GM12891 (cell line): Measurements from ENCODE around the gene DLG1.

Experiments
- DNase-seq: peaks from one replicate; pipeline ENCODE4 v3.0.0; 2011; ENCODE audit warnings: low spot score; ENCODE audit not compliant: insufficient read length
- FAIRE-seq: peaks from 2 replicates; lab custom pipeline; 2011; peaks lifted over from hg19 to GRCh38; lab: Jason Lieb, UNC
- PAX5 ChIP-seq: IDR thresholded peaks from 2 replicates; pipeline ENCODE4 v1.6.1; 2011; ENCODE audit warnings: low read length, moderate library complexity, mild to moderate bottlenecking; ENCODE audit not compliant: insufficient read depth, severe bottlenecking
- POLR2A ChIP-seq: IDR thresholded peaks from 2 replicates; pipeline ENCODE4 v1.6.1; 2011; ENCODE audit warnings: low read depth, low read length, control low read depth
- POLR2AphosphoS5 ChIP-seq: IDR thresholded peaks from 2 replicates; pipeline ENCODE4 v1.6.1; 2011; ENCODE audit warnings: low read depth, low read length, control low read depth
- POU2F2 ChIP-seq: IDR thresholded peaks from 2 replicates; pipeline ENCODE4 v1.6.1; 2011; ENCODE audit warnings: low read depth, mild to moderate bottlenecking, control low read depth, low read length, moderate library complexity
- SPI1 ChIP-seq: IDR thresholded peaks from 2 replicates; pipeline ENCODE4 v1.6.1; 2011; ENCODE audit warnings: low read depth, low read length, control low read depth
- TAF1 ChIP-seq: IDR thresholded peaks from 2 replicates; pipeline ENCODE4 v1.6.1; 2011; ENCODE audit warnings: low read depth, low read length, control low read depth

The DLG1 gene

DNA sequence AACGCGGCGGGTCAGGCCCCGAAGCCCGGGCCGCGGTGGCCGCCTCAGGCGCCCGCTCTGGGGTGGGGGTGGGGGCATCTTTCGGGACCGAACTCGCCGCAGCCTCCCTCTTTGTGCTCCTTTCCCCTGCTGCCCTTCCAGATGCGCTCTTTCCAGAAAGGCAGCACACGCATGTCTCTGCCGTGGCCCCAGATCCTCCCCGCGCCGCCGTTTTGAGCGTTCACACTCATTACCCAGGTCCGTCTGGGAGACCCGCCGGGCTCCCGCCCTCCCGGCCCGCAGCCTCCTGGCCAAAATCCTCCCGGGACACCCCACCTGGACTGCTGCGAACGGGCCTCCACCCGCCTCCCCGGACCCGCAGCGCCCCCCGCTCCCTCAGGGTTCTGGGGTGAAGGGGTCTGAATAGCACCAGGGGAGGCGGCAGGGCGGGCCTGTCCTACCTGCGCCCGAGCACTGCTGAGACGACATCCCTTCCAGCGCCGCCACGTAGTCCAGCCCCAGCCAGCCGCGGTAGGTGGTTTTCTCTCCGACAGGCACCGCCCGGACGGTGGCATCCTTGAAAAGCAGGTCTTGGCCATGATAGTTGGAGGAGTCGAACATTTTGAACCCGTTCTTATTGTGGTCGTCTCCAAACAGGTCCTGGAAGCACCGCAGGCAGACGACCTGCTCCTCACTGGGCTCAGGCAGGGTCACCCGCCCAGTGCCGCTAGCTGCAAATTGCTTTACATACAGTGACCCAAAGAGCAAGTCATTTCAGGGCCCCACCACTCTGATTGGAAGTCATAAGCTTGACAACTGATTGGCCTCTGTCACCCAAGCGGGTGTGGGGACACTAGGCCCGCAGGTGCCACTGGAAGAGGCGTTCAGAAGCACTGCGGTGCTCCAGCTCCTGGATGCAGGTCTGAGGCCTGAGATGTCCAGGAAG is 294.7 kb downstream of the DLG1 start:
- TF ChIP-seq SPI1 (no peak), POLR2A (no peak), POU2F2 (no peak), PAX5 (no peak), TAF1 (no peak), POLR2AphosphoS5 (no peak)
- FAIRE-seq, result no peak
- DNase-seq, result no peak

DNA sequence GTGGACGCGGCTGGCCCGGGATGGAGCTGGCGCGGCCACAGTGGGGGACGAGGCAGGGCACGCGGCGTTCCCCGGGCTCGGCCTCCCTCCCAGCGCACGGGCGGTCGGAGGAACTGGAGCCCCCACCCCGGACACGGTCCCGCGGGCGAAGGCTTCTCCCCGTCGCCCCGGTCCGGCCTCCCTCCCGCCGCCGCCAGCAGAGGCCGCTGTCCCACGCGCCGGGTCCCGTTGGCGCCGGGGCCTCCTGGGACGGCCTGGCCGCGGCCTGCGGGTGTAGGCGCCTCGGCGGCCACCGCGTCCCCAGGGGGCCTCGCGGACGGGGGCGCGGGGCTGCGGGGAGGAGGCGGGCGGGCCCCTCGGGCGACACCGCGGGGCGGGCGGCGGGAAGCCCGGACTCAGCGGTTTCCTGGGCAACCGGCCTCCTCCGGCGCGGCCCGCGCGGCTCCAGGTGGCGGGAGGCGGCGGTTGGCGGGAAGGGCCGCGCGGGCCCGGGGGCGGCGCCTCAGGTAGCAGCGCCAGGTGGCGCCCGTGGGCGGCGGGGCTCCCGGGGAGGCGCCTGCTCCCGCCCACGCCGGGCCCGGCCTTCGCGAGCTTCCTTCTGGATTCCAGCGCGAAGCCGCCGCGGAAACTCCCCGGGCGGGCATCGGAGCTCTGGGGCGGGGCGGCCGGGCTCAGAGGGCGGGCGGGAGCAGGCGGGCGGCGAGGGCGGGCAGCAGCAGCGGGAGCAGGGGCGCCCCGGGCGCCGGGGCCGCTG is 295.5 kb downstream of the DLG1 start:
- peak; percentile 98 for DNase-seq
- peak; percentile 52 for FAIRE-seq
- TF ChIP-seq POU2F2, result no peak
- no peak for TF ChIP-seq TAF1
- TF ChIP-seq PAX5, result no peak
- no peak for TF ChIP-seq POLR2AphosphoS5
- TF ChIP-seq POLR2A, result no peak
- TF ChIP-seq SPI1, result no peak

DNA sequence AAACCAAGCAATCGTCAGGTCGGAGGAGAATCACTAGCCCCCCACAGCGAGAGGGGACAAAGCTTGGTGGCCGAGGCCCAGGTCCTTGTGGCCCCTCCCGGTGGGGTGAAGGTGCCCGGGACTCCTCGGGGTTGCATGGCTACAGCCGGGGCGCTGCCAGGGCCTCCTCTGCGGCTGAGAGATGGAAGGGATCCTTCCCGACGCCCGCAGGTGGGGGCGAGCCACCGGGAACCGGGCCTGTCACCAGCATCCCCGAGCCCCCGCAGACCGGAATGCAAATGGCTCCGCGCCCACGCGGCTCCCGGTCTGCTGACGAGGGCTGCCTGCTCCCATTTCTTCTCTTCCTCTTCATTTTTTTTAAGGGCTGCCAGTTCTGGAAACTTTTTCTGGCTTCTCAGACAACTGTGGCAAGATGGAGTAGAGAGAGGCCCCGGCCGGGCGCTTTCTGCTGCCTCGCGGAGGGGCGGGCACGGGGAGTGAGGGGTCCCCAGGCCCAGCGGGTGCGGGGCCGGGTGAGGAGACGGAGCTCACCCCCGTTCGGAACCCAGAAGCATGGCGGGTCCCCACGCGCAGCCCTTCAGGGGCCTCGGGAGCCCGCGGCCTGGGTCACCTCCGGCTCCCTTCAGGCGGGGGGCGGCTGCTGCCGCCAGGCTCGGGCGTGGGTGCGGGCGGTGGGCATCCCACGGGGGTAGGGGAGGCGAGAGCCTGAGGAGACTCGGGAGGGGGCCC is 296.3 kb downstream of the DLG1 start:
- TF ChIP-seq SPI1, result no peak
- TF ChIP-seq POLR2A, result no peak
- no peak for TF ChIP-seq TAF1
- FAIRE-seq, result no peak

DNA sequence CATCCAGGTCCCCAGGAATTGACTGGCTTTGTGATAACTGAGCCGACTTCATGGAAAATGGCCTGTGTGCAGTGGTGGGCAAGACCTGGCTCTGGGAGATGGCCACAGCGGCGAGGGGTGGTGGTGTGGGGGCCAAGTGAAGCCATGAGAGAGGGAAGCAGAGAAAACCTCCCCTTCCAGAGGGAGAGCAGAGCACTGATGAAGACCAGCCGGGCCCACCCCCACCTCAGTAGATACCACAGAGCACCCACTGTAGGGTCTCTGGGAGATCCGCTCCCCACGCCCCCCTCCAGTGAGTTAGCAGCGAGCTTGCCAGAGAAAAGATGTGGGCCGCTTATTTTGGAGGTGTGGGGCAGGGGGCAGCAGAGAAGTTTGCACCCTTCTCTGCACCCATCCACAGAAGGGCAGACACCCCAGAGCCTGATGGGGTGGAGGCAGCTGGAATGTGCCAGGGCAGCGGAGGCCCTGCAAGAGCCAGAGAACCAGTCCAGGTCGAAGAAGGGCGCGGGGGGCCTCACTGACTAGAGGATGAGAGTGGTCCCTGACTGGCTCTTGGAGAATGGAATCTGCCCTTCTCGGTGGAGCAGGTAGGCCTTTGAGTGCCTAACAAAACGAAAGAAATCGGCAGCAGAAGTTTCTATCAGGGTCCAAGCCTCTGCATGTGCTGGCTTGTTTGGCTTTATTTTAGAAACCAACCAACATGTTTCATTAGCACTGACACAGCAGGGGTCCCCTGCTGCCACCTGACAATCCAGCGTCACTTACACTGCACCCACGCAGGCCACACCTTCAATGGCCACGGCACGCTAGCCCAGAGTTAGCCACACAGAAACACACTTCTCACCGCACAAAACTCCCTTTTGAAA is 297.1 kb downstream of the DLG1 start:
- no peak for DNase-seq
- TF ChIP-seq POLR2AphosphoS5, result no peak
- TF ChIP-seq TAF1, result no peak
- no peak for TF ChIP-seq POLR2A
- no peak for TF ChIP-seq PAX5
- no peak for TF ChIP-seq POU2F2
- TF ChIP-seq SPI1, result no peak
- FAIRE-seq, result no peak

More for the DNA sequence above, 296.3 kb downstream of the DLG1 start:
- no peak for DNase-seq

DNA sequence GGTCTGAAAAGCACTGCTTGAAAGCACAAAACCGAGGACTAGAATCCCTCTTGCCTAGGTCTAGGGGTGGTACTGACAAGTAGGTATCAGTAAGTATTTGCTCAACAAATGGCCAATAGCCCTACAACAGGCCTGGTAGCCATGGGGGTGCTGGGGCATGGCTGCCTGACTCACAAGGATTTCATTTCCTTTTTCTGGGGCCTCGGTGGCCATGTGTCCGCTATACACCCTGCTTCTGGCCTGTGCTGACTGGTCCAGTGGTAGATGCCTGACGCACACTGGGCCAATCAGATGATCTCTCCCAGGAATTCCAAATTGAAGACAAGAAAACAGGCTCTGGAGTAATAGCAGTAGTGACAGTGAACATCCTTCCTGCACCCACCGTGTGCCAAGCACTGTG is 298.2 kb downstream of the DLG1 start:
- no peak for FAIRE-seq
- TF ChIP-seq SPI1, result peak; percentile 27; the same call in 1 of the 2 replicates
- no peak for TF ChIP-seq PAX5
- no peak for TF ChIP-seq POU2F2

DNA sequence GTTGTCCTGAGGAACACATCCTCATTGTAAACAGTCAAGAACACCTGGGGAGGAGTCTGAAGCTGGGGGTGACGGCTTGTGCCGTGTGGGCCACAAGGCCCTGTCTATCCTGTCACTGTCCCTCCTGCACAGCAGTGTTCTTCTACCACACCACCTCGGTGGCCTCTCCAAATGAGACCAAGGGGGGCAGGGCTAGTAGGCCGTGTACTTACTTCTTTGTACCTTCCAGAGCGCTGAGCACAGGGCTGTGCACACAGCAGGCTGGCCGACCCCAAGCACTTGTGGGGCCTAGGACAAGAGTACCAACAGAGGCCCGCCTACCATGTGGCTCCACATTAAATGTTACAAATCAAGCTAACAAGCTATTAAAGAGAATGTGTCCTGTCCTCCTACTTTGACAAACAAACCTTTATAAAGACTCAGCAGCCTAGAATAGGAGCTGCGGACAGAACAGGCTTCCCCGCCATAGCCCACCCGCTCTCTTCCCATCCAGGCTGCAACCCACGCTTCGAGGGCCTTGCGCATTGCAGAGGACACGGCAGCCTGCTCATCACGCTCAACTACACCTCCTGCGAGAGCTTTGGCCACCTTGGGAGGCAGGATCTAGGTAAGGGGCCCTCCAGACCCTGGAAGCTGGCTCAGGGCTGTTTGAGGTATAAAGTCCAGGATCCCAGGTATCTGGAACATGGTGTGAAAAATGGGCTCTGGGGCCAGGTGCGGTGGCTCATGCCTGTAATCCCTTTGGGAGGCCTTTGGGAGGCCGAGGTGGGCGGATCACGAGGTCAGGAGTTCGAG is 299.2 kb downstream of the DLG1 start:
- DNase-seq, result no peak
- FAIRE-seq, result no peak
- TF ChIP-seq POLR2AphosphoS5, result no peak
- TF ChIP-seq SPI1, result no peak
- no peak for TF ChIP-seq POLR2A
- no peak for TF ChIP-seq TAF1
- no peak for TF ChIP-seq PAX5
- no peak for TF ChIP-seq POU2F2

More for the DNA sequence above, 298.2 kb downstream of the DLG1 start:
- DNase-seq, result no peak

DNA sequence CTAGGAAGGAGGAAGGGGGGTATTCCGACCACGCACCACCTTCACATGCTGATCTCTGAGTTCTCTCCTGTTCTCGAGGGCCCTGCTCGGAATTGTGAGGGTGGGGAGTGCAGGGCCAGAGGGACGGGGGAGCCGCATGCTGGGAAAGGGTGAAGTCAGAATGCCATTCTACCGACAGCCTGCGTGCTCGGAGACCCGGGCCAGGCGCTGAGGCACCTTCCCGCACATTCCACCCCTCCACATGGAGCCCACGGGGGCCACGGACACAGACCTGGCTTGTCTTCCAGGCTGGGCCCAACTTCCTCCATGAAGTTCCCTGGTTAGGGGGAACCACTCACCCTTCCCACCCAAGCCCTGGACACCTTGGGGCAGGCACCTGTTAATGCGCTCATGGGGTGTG is 301.1 kb downstream of the DLG1 start:
- no peak for TF ChIP-seq SPI1
- TF ChIP-seq POLR2AphosphoS5, result no peak
- no peak for TF ChIP-seq TAF1
- TF ChIP-seq POLR2A, result no peak
- no peak for TF ChIP-seq POU2F2
- TF ChIP-seq PAX5, result no peak
- no peak for DNase-seq
- no peak for FAIRE-seq

DNA sequence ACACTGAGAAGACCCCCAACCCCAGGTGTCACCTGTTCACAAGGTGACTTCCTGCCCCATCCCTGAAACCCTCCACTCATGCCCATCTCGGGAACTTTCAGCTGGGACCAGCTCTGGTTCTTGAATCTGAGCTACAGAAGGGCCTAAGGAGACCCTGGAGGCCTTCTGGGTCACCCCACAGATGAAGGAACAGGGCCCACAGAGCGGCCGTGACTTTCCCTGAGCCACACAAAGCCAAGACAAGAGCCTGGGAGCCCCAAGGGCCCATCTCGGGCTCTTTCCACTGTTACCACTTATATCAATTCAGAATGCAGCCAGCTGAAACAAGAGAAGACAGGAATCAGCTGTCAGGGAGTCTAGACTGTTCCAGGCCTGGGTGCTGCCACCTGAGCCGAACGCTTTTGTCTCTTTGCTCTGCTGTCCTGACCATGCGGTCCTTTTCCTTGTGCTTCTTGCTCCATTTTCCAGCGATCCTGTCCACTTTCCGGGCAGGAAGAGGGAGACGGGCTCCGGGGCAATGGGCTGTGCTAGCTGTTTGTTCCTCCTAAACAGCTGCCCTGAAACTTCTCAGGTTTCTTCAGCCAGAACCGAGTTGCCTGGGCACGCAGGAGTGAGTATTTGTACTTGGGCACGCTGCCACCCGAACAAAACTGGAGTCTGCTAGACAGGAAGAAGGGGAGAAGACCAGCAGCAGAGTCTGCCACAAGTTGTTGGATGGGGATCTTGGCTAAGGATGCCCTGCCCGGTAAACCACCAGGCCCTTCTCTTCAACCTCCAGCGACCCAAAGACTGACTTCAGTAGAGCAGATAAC is 301.8 kb downstream of the DLG1 start:
- DNase-seq (no peak), FAIRE-seq (no peak)
- TF ChIP-seq POLR2AphosphoS5 (no peak), POU2F2 (no peak), PAX5 (no peak), TAF1 (no peak), POLR2A (no peak), SPI1 (no peak)
